Panc1 (cell line): Measurements from ENCODE around the gene GRK2.

Experiments used
- CTCF ChIP-seq: fragments of 450-650 bp; IDR thresholded peaks from 2 replicates; pipeline ENCODE4 v1.5.1; 2017; ENCODE audit warnings: mild to moderate bottlenecking
- POLR2AphosphoS5 ChIP-seq: IDR thresholded peaks from 2 replicates; pipeline ENCODE4 v1.6.1; 2012; ENCODE audit warnings: mild to moderate bottlenecking, low read depth, low read length, moderate library complexity
- TCF7L2 ChIP-seq: IDR thresholded peaks from 2 replicates; pipeline ENCODE4 v1.6.1; 2011; ENCODE audit warnings: mild to moderate bottlenecking, low read depth, low read length, inconsistent platforms

DNA sequence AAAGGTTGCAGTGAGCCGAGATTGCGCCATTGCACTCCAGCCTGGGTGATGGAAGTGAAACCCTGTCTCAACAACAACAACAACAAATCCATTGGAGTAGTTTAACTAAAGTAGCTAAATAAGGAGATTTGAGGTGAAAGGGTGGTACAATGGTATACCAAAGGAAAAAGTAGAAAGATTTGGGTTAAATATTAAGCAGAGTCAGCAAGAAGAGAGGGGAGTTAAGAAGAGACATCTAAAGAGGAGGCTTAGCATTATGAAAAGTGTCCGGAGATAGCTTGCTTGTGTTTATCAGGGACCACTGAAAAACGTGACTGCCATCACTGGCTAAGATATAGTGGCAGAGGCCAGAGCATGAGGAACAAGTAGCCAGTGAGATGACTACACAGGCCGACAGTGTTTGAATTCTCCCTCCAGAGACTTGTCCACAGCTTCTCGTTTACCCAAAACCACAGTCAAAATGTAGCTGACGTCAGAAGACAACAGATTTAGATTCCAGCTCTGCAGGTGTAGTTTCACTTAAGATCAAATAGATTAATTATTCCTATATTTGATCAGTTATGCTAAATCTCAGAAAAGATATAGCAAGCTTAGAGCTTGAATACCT is 32.6 kb upstream of the GRK2 start:
- TF ChIP-seq CTCF (no peak), POLR2AphosphoS5 (no peak), TCF7L2 (no peak)
